Measurements from ENCODE around the gene FAM163B. TPM values are rescaled to one million over a fixed set of nuclear protein-coding genes. Genes with fewer than 3 reads are reported as not detected.

FAM163B gene
- total and polyA plus RNA-seq, 9 of the 15 experiments (the other 6 are each of a cell fraction or from before 2014, with no cell fraction given): not detected

DNA sequence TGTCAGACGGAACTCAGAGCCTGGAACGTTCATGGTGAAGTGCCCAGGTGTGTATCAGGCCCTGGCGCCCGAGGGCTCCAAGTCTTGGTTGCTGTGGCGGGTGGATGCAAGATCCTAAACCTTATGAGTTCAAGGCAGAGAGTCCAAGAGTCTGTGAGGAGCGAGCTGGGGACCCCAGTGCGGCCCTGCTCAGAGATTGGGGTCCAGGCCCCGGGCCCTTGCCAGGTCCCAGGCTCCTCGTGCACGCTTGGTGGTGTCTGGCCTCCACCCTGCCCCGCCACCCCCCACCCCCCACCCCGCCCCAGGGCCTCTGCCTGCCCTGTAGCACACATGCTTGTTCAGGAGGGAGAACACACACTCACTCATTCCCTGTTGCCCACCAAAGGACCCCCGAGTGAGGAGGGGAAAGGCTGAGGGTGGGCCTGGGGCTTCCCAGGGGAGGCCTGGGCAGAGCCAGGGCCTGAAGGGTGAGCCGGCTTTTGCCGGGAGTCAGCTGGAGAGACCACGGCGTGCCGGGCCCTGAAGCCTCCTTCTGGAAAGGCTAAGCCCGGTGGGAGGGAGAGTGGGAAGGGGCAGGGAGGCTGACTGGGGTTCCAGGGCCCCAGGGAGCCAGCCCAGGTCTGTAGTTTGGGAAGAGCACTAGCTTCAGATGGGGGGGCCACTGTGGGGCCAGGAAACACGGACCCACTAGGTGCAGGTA, 37.1 kb downstream of the FAM163B start:
- Histone ChIP-seq H3K27ac (ENCODE audit: extremely low read depth, low read depth, low read length) (no peak overlapping the region), H4K20me1 (replicated peaks; ENCODE audit: control insufficient read depth, insufficient read depth, low read length) (peaks cover 18% of the 10 kb centered on the region; the same call in 1 of the 2 replicates), H3K27me3 (ENCODE audit: control insufficient read depth in 2 of 2, insufficient read depth in 2 of 2, low read length in 2 of 2) (peaks cover 16 to 85% of the 10 kb centered on the region in 2 experiments; a peak in 4 of 5 replicates), H3K9ac (ENCODE audit: insufficient read depth in 1 of 2, low read depth in 2 of 2, low read length in 2 of 2) (no peak overlapping the region), H3K4me2 (ENCODE audit: insufficient read depth, low read length) (no peak overlapping the region), H3K4me3 (no peak overlapping the region), H3K4me1 (replicated peaks in 1 of 2; ENCODE audit: control insufficient read depth in 2 of 2, insufficient read depth in 2 of 2, low read length in 2 of 2) (peaks cover 0 to 20% of the 10 kb centered on the region in 2 experiments; a peak in 2 of 5 replicates), H3K9me3 (replicated peaks; ENCODE audit: control insufficient read depth, insufficient read depth, low read depth, low read length) (no peaks in the 10 kb centered on the region), H3K36me3 (ENCODE audit: control insufficient read depth, insufficient read depth, low read length) (no peaks in the 10 kb centered on the region), H3K9me1 (ENCODE audit: control insufficient read depth, insufficient read depth, low read length) (no peaks in the 10 kb centered on the region), H3K79me2 (ENCODE audit: control insufficient read depth, insufficient read depth, low read length) (no peaks in the 10 kb centered on the region), H2AFZ (ENCODE audit: low read depth, low read length) (no peak overlapping the region)
- CTCF ChIA-PET (ENCODE audit: low intra/inter-chr PET ratio): no interaction called here
- TF ChIP-seq KAT8 (IDR thresholded peaks at IDR 0.05; ENCODE audit: low read depth): no peak
- TF ChIP-seq, protein P1, sequence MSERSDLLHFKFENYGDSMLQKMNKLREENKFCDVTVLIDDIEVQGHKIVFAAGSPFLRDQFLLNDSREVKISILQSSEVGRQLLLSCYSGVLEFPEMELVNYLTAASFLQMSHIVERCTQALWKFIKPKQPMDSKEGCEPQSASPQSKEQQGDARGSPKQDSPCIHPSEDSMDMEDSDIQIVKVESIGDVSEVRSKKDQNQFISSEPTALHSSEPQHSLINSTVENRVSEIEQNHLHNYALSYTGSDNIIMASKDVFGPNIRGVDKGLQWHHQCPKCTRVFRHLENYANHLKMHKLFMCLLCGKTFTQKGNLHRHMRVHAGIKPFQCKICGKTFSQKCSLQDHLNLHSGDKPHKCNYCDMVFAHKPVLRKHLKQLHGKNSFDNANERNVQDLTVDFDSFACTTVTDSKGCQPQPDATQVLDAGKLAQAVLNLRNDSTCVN (CRISPR knock-in tag; IDR thresholded peaks at IDR 0.05): no peak
- TF ChIP-seq ZFP30 (CRISPR knock-in tag; IDR thresholded peaks at IDR 0.05; ENCODE audit: borderline replicate concordance): no peak
- FAIRE-seq (no peak), ATAC-seq (no peak), DNase-seq (ENCODE audit: extremely low read depth in 1 of 4, low spot score in 3 of 4) (no peak)
- intact Hi-C loops (cut with micrococcal nuclease) (no loop called here), in situ Hi-C loops (cut with MboI) (no loop called here)
- 0% methylated on average over 16 of the region's 20 CpGs for WGBS (ENCODE audit: insufficient coverage, low coverage, missing lambda C conversion rate)
- POLR2A ChIA-PET: no interaction called here
- no TSS peak for BruUV-seq (replicated peaks)

Measured in K562 (cell line).